Measurements from ENCODE around the gene TLL2.

TLL2 gene

GRCh38 chr10:96468845-96469244 is 44.9 kb downstream of the TLL2 start:
- DNase-seq (ENCODE audit: low read depth in 1 of 2, low spot score in 1 of 2), result no peak

- DNase-seq (ENCODE audit: low read depth in 1 of 2, low spot score in 1 of 2), result no peak
These were observed 48.1 kb downstream of the TLL2 start for GRCh38 chr10:96465599-96465998.

- DNase-seq (ENCODE audit: low read depth in 1 of 2, low spot score in 1 of 2), result no peak
These were observed 50.2 kb downstream of the TLL2 start for GRCh38 chr10:96463562-96463961.

- DNase-seq (ENCODE audit: low read depth in 1 of 2, low spot score in 1 of 2), result no peak
These were observed 51.0 kb downstream of the TLL2 start for GRCh38 chr10:96462606-96463151.

GRCh38 chr10:96460316-96460715 is 53.4 kb downstream of the TLL2 start:
- DNase-seq (ENCODE audit: low read depth in 1 of 2, low spot score in 1 of 2), result no peak

GRCh38 chr10:96457341-96457740 is 56.4 kb downstream of the TLL2 start:
- no peak for DNase-seq (ENCODE audit: low read depth in 1 of 2, low spot score in 1 of 2)

- DNase-seq (ENCODE audit: low read depth in 1 of 2, low spot score in 1 of 2), result no peak
These were observed 57.4 kb downstream of the TLL2 start for GRCh38 chr10:96456296-96456840.

- DNase-seq (ENCODE audit: low read depth in 1 of 2, low spot score in 1 of 2), result no peak
These were observed 59.7 kb downstream of the TLL2 start for GRCh38 chr10:96453856-96454583.

GRCh38 chr10:96452494-96453153 is 61.1 kb downstream of the TLL2 start:
- no peak for DNase-seq (ENCODE audit: low read depth in 1 of 2, low spot score in 1 of 2)

GRCh38 chr10:96450529-96451207 is 63.1 kb downstream of the TLL2 start:
- no peak for DNase-seq (ENCODE audit: low read depth in 1 of 2, low spot score in 1 of 2)

GRCh38 chr10:96448558-96448957 is 65.2 kb downstream of the TLL2 start:
- DNase-seq (ENCODE audit: low read depth in 1 of 2, low spot score in 1 of 2), result no peak

GRCh38 chr10:96448021-96448457 is 65.7 kb downstream of the TLL2 start:
- no peak for DNase-seq (ENCODE audit: low read depth in 1 of 2, low spot score in 1 of 2)

- DNase-seq (ENCODE audit: low read depth in 1 of 2, low spot score in 1 of 2), result no peak
These were observed 66.6 kb downstream of the TLL2 start for GRCh38 chr10:96446966-96447596.

- DNase-seq (ENCODE audit: low read depth in 1 of 2, low spot score in 1 of 2), result no peak
These were observed 71.6 kb downstream of the TLL2 start for GRCh38 chr10:96441987-96442643.

GRCh38 chr10:96441322-96441885 is 72.3 kb downstream of the TLL2 start:
- DNase-seq (ENCODE audit: low read depth in 1 of 2, low spot score in 1 of 2), result no peak

GRCh38 chr10:96440361-96441292 is 73.1 kb downstream of the TLL2 start:
- no peak for DNase-seq (ENCODE audit: low read depth in 1 of 2, low spot score in 1 of 2)

GRCh38 chr10:96439725-96440124 is 74.0 kb downstream of the TLL2 start:
- no peak for DNase-seq (ENCODE audit: low read depth in 1 of 2, low spot score in 1 of 2)

- no peak for DNase-seq (ENCODE audit: low read depth in 1 of 2, low spot score in 1 of 2)
These were observed 77.7 kb downstream of the TLL2 start for GRCh38 chr10:96436035-96436434.
